Measurements from ENCODE around the gene CLNK. TPM values are rescaled to one million over a fixed set of nuclear protein-coding genes. Genes with fewer than 3 reads are reported as not detected.
A peak's percentile ranks its signal among the peaks of the same experiment; 100 is the strongest.

Gene CLNK
- total and polyA plus RNA-seq, 2 experiments from 2014 or later, result not detected

GRCh38 chr4:10666616-10667015, 18.0 kb downstream of the CLNK start:
- Histone ChIP-seq H4K20me1 (ENCODE audit: insufficient read depth, poor library complexity, severe bottlenecking) (no peaks in the 10 kb centered on the region), H3K36me3 (replicated peaks; ENCODE audit: insufficient read depth, low read depth) (no peaks in the 10 kb centered on the region), H3K4me2 (no peak overlapping the region), H3K9me3 (ENCODE audit: low read depth) (no peaks in the 10 kb centered on the region), H3K4me1 (ENCODE audit: insufficient read depth) (no peaks in the 10 kb centered on the region), H3K9me2 (replicated peaks; ENCODE audit: insufficient read depth) (no peaks in the 10 kb centered on the region), H3K79me2 (no peaks in the 10 kb centered on the region), H3K4me3 (no peak overlapping the region), H3K27ac (no peak overlapping the region), H2AFZ (no peak overlapping the region), H3K27me3 (no peaks in the 10 kb centered on the region)
- no peak for DNase-seq (ENCODE audit: low spot score)
- 85% methylated on average over 6 of the region's 6 CpGs for WGBS (ENCODE audit: low lambda C conversion rate, missing lambda C conversion rate)
- no peak for TF ChIP-seq EZH2 (IDR thresholded peaks at IDR 0.05; ENCODE audit: borderline replicate concordance)
- no peak for TF ChIP-seq CTCF (IDR thresholded peaks at IDR 0.05; ENCODE audit: poor library complexity)
- no peak for TF ChIP-seq EZH2phosphoT487 (IDR thresholded peaks at IDR 0.05; ENCODE audit: low read depth, severe bottlenecking, unreplicated experiment)

- TF ChIP-seq EZH2 (IDR thresholded peaks at IDR 0.05; ENCODE audit: borderline replicate concordance) (no peak), EZH2phosphoT487 (IDR thresholded peaks at IDR 0.05; ENCODE audit: low read depth, severe bottlenecking, unreplicated experiment) (no peak), CTCF (IDR thresholded peaks at IDR 0.05; ENCODE audit: poor library complexity) (no peak)
- no peaks in the 10 kb centered on the region for H3K9me2 ChIP-seq (replicated peaks; ENCODE audit: insufficient read depth)
- H3K79me2 ChIP-seq, result no peaks in the 10 kb centered on the region
- no peak overlapping the region for H2AFZ ChIP-seq
- no peak overlapping the region for H3K27ac ChIP-seq
- H3K4me3 ChIP-seq, result no peak overlapping the region
- H3K4me2 ChIP-seq, result no peak overlapping the region
- H3K36me3 ChIP-seq (replicated peaks; ENCODE audit: insufficient read depth, low read depth), result no peaks in the 10 kb centered on the region
- WGBS (ENCODE audit: low lambda C conversion rate, missing lambda C conversion rate), result 69% methylated on average over 5 of the region's 5 CpGs
- H3K27me3 ChIP-seq, result no peaks in the 10 kb centered on the region
- peak; percentile 28 for DNase-seq (ENCODE audit: low spot score)
- no peaks in the 10 kb centered on the region for H3K9me3 ChIP-seq (ENCODE audit: low read depth)
- no peaks in the 10 kb centered on the region for H3K4me1 ChIP-seq (ENCODE audit: insufficient read depth)
- no peaks in the 10 kb centered on the region for H4K20me1 ChIP-seq (ENCODE audit: insufficient read depth, poor library complexity, severe bottlenecking)
Observed at GRCh38 chr4:10664408-10664807, 20.2 kb downstream of the CLNK start.

- no peaks in the 10 kb centered on the region for H3K27me3 ChIP-seq
- H2AFZ ChIP-seq, result no peak overlapping the region
- H3K4me3 ChIP-seq, result no peak overlapping the region
- no peaks in the 10 kb centered on the region for H3K4me1 ChIP-seq (ENCODE audit: insufficient read depth)
- no peaks in the 10 kb centered on the region for H3K36me3 ChIP-seq (replicated peaks; ENCODE audit: insufficient read depth, low read depth)
- H3K27ac ChIP-seq, result no peak overlapping the region
- H3K9me3 ChIP-seq (ENCODE audit: low read depth), result no peaks in the 10 kb centered on the region
- DNase-seq (ENCODE audit: low spot score), result no peak
- H4K20me1 ChIP-seq (ENCODE audit: insufficient read depth, poor library complexity, severe bottlenecking), result no peaks in the 10 kb centered on the region
- no peaks in the 10 kb centered on the region for H3K9me2 ChIP-seq (replicated peaks; ENCODE audit: insufficient read depth)
- TF ChIP-seq EZH2 (IDR thresholded peaks at IDR 0.05; ENCODE audit: borderline replicate concordance), result no peak
- TF ChIP-seq CTCF (IDR thresholded peaks at IDR 0.05; ENCODE audit: poor library complexity), result no peak
- no peak for TF ChIP-seq EZH2phosphoT487 (IDR thresholded peaks at IDR 0.05; ENCODE audit: low read depth, severe bottlenecking, unreplicated experiment)
- WGBS (ENCODE audit: low lambda C conversion rate, missing lambda C conversion rate), result 40% methylated on average over 5 of the region's 5 CpGs
- no peaks in the 10 kb centered on the region for H3K79me2 ChIP-seq
- no peak overlapping the region for H3K4me2 ChIP-seq
Observed at GRCh38 chr4:10662937-10663336, 21.6 kb downstream of the CLNK start.

- Histone ChIP-seq H3K4me3 (no peak overlapping the region), H3K27me3 (no peaks in the 10 kb centered on the region), H4K20me1 (ENCODE audit: insufficient read depth, poor library complexity, severe bottlenecking) (no peaks in the 10 kb centered on the region), H3K9me2 (replicated peaks; ENCODE audit: insufficient read depth) (no peaks in the 10 kb centered on the region), H3K4me2 (no peak overlapping the region), H3K79me2 (no peaks in the 10 kb centered on the region), H3K27ac (no peak overlapping the region), H3K4me1 (ENCODE audit: insufficient read depth) (peaks cover 5% of the 10 kb centered on the region), H3K36me3 (replicated peaks; ENCODE audit: insufficient read depth, low read depth) (no peaks in the 10 kb centered on the region), H3K9me3 (ENCODE audit: low read depth) (no peaks in the 10 kb centered on the region), H2AFZ (no peak overlapping the region)
- 93% methylated on average over 3 of the region's 3 CpGs for WGBS (ENCODE audit: low lambda C conversion rate, missing lambda C conversion rate)
- no peak for TF ChIP-seq EZH2phosphoT487 (IDR thresholded peaks at IDR 0.05; ENCODE audit: low read depth, severe bottlenecking, unreplicated experiment)
- TF ChIP-seq EZH2 (IDR thresholded peaks at IDR 0.05; ENCODE audit: borderline replicate concordance), result no peak
- no peak for TF ChIP-seq CTCF (IDR thresholded peaks at IDR 0.05; ENCODE audit: poor library complexity)
- no peak for DNase-seq (ENCODE audit: low spot score)
Observed at GRCh38 chr4:10661047-10661446, 23.5 kb downstream of the CLNK start.
